Left kidney (tissue), 8 donors: Measurements from ENCODE around the gene KAT14. TPM values are rescaled to one million over a fixed set of nuclear protein-coding genes. Genes with fewer than 3 reads are reported as not detected.
"Not testable (repeated sequence)": the region's sequence is repeated elsewhere in the genome, so short reads cannot be mapped to it uniquely, and the experiment has no call there.

ENCODE experiments used
- DNase-seq: peaks from one replicate; pipeline ENCODE4 v3.0.0-alpha.2; 2013
- long read RNA-seq, 8 donors: transcript quantifications; one replicate each; lab custom pipeline, GENCODE V29; 2026
- polyA plus RNA-seq: library from polyadenylated mRNA; unstranded; fragments of 120-200 nt; gene quantifications from one replicate; pipeline ENCODE4 v1.2.1, GENCODE V29; 2013; ENCODE audit not compliant: insufficient read length

The KAT14 gene
- polyA plus RNA-seq: 34.5 TPM
- long read RNA-seq, donor 1: 0 reads
- long read RNA-seq, donor 2, partial matches to known transcripts: 0 of 4 reads
- long read RNA-seq, donor 2, other reads (novel, unspliced or antisense): 0 of 4 reads
- long read RNA-seq, donor 3, partial matches to known transcripts: 0 of 1 reads
- long read RNA-seq, donor 3, other reads (novel, unspliced or antisense): 0 of 1 reads
- long read RNA-seq, donor 4: 0 reads
- long read RNA-seq, donor 5, partial matches to known transcripts: 0 of 7 reads
- long read RNA-seq, donor 5, other reads (novel, unspliced or antisense): 5 of 7 reads
- long read RNA-seq, donor 6, partial matches to known transcripts: 6 of 9 reads
- long read RNA-seq, donor 6, other reads (novel, unspliced or antisense): 0 of 9 reads
- long read RNA-seq, donor 7, partial matches to known transcripts: 0 of 1 reads
- long read RNA-seq, donor 7, other reads (novel, unspliced or antisense): 0 of 1 reads
- long read RNA-seq, donor 8: 0 reads

GRCh38 chr20:18137412-18138265, at the start of gene KAT14, which contains the start of gene PET117:
TSS of gene KAT14 (plus strand) at chr20:18137863. CDS start at chr20:18142661, 4,798 bp downstream.
TSS of gene PET117 (plus strand) at chr20:18137863. CDS start at chr20:18137956, 93 bp downstream.
- peak; percentile 96 for DNase-seq

DNA sequence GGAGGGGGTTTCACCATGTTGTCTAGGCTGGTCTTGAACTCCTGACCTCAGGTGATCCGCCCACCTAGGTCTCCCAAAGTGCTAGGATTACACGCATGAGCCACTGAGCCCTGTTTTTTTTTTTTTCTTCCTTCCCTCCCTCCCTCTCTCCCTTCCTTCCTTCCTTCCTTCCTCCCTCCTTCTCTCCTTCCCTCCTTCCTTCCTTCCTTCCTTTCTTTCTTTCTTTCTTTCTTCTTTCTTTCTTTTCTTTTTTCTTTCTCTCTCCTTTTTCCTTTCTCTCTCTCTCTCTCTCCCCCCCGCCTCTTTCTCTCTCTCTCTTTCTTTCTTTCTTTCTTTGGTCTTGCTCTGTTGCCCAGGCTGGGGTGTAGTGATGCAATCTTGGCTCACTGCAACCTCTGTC, 49.4 kb upstream of the KAT14 start:
- DNase-seq: not testable (repeated sequence)

DNA sequence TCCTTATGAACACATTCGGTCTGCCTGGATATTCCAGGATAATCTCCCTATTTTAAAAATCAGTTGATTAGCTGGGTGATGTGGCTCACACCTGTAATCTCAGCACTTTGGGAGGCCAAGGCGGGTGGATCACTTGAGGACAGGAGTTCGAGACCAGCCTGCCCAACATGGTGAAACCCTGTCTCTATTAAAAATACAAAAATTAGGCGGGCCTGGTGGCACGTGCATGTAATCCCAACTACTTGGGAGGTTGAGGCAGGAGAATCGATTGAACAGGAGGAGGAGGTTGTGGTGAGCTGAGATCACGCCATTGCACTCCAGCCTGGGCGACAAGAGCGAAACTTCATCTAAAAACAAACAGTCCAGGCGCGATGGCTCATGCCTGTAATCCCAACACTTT, 48.8 kb upstream of the KAT14 start:
- DNase-seq: not testable (repeated sequence)

- no peak for DNase-seq
Observed at GRCh38 chr20:18090044-18090443, 47.6 kb upstream of the KAT14 start.

DNA sequence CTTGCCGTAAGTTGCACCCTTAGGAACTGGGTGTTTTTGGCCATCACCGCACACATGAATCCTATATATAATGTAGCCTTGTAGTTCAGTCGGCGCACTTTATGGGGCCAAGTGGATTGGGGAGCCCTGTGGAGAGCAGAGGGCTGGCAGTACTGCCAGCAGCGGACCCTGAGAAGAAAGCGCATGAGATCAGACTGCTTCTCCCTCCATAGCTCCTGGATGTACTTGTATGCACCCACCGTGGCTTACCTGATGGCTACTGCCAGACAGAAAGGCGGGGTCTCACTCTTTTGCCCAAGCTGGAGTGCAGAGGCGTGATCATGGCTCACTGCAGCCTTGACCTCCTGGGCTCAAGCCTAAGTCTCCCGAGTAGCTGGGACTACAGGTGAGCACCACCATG, 47.2 kb upstream of the KAT14 start:
- no peak for DNase-seq

DNA sequence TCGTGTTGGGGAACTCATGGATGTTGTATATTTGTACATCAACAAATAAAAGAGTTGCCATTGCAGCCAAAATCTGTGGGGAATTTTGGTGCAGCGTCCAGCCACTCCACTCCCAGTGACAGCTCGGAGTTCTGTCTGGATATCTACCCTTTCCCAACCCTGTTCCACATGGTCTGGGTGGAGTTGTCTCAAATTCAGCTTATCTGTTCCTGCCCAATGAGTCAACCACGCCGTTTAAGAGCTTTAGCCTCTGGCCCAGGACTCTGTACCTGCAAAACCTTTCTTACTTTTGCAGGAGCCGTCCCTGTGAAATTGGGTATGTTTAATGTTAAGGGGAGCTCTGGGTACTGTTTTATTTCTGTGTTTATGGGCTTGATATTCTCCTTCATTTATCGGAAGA, 46.0 kb upstream of the KAT14 start:
- DNase-seq: no peak

GRCh38 chr20:18092890-18093289, 44.8 kb upstream of the KAT14 start:
- no peak for DNase-seq

GRCh38 chr20:18093388-18093787, 44.3 kb upstream of the KAT14 start:
- DNase-seq: no peak

DNA sequence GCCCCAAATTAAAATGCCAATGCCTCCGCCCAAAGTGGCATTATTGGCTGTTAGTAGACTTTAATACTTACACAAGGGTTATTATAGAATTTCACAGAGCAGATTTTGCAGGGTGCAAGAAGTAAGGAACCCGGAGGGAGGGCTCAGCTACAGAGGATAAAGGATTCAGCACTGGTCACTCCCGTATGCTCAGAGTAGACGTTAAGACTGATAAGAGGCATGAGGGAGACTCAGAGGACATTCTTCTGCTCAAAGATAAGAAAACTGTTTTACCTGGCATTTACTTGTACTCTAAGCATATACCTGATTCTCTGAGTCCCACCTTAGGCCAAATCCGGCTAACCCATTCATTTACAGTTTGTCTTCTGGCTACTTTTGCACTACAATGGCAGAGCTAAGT, 43.5 kb upstream of the KAT14 start:
- DNase-seq: no peak

- DNase-seq: not testable (repeated sequence)
Observed at GRCh38 chr20:18100569-18100968, 37.1 kb upstream of the KAT14 start.

GRCh38 chr20:18101125-18101810, 36.4 kb upstream of the KAT14 start:
- no peak for DNase-seq

GRCh38 chr20:18103497-18103896, 34.2 kb upstream of the KAT14 start:
- no peak for DNase-seq

GRCh38 chr20:18108326-18108725, 29.3 kb upstream of the KAT14 start:
- no peak for DNase-seq

GRCh38 chr20:18128574-18128973, 9.1 kb upstream of the KAT14 start:
- DNase-seq: not testable (repeated sequence)

DNA sequence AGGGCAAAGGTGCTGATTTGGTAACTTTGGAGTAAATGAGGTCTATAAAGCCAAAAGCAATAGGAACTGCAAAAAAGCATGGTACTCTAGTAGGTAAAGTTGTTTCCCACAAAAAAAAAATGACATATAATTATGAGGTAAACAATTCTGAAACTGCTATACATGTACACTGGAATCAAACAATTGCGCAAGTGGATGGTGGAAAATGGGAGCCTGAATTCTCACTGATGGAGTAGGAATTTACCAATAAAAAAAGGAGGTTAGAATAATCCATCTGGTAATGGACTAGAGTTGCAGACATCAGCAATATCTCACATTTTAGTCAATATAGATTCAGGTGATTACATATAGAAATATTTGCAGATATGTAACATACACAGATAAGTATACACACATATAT, 5.0 kb upstream of the KAT14 start:
- DNase-seq: no peak

DNA sequence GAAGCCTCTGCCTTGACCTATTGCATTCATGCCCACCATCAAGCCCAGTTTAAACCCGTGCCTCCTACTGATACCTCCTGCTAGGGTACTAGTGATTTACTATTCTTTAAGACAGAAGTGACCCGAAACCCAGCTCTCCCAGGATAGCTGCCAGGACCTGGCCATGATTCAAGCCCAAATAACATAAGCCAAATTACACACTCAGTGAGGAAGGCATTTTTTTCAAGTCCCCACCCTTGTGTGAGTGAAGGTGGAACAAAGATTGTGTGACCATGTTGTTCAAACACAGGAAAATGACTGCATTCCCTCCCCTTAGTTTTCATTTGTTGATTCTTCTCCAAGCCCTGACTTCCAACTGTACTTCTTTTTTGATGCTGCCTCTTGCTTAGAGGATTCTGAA, 3.7 kb upstream of the KAT14 start:
- DNase-seq: no peak

GRCh38 chr20:18138266-18138582, 561 bp downstream of the KAT14 start:
- no peak for DNase-seq

DNA sequence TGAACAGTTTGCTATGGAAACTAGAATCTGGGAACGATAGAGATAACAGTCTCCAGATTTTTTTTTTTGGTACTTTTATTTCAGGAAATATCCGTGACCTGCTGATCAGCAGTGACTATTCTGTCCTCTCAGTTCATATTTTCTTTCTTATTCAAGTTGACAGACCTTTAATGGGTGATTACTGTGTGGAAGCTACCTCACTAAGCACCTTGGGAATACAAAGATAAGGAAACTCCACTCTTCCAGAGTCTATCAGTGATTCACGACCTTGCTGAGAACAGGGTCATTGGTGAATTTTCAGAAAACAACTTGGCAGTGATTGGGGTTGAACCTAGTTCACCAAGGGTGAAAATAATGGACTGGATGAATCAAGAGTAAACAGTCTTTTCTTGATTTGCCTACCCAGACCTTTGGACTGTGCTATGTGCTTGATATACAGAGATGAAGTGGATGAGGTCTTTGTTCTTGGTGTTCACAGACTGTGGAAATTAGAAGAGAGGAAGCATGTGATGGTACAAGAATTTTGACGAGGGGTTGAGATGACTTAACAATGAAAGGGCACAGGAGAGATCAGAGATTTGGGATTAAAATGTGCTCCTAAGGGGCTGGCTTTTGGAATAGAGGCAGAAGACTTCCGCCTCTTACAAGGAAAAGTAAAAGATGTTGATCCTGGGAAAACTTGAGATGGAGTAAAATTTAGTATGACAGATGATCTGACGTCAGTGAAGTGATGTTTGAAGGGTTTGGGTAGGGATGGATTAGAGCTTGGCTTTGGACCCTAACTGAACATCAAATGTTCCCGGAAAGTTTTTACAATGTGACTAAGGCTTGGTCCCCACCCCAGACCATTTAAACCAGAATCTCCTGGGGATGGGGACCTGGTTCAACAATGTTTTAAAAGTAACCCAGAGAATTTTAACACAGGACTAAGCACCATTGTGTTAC, 1.2 kb downstream of the KAT14 start:
- DNase-seq: no peak

- no peak for DNase-seq
Observed at GRCh38 chr20:18139832-18140231, 2.2 kb downstream of the KAT14 start.

DNA sequence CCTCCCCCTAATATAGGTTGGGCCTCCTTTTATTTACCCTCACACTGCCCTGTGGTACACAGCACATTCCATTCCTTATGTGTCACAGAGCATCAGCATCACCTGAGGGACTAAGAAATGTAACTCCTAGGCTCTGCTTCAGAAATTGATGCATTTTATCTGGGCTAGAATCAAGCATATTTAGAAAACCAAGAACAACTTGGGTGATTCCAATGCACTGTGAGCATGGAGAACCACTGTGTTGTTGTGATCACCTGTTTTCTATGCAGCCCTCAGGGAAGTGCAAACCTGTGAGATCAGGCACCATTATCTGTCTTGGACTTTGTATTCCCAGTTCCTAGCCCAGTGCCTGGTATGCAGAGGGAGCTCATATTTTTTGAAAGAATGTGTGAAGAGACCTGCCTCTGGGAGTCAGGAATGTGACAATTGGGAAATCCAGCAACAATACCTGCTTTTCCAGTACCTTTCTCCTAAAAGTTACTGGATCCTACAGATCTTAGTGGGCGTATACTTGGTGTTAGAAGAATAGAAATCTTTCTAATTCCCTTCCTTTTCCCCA, 7.0 kb downstream of the KAT14 start:
- no peak for DNase-seq

GRCh38 chr20:18154342-18154741, 16.7 kb downstream of the KAT14 start:
- no peak for DNase-seq
